GM06990 (cell line): ENCODE measurements around the gene TNFRSF1B.

Experiments used
- DNase-seq: peaks from one replicate; pipeline ENCODE4 v3.0.0-alpha.2; 2011; ENCODE audit not compliant: insufficient read length; ENCODE audit errors: extremely low read depth
- H3K27me3 ChIP-seq: replicated peaks from 2 replicates; pipeline ENCODE4 v1.6.0; 2011; ENCODE audit warnings: low read length; ENCODE audit not compliant: control insufficient read depth, insufficient read depth
- H3K36me3 ChIP-seq: 2 replicates; pipeline ENCODE4 v1.5.1; 2011; ENCODE audit warnings: low read length; ENCODE audit not compliant: control insufficient read depth, insufficient read depth
- H3K4me3 ChIP-seq: replicated peaks from 2 replicates; pipeline ENCODE4 v1.5.1; 2011; ENCODE audit warnings: low read depth, mild to moderate bottlenecking, control low read depth, low read length
- CTCF ChIP-seq: IDR thresholded peaks from 2 replicates; pipeline ENCODE4 v1.5.1; 2011; ENCODE audit warnings: low read length, control low read depth, mild to moderate bottlenecking, inconsistent platforms; ENCODE audit not compliant: insufficient read depth, poor library complexity, severe bottlenecking

Gene TNFRSF1B

GRCh38 chr1:12178511-12178910 is 11.7 kb downstream of the TNFRSF1B start:
- H3K36me3 ChIP-seq, result peaks cover 4% of the 10 kb centered on the region
- TF ChIP-seq CTCF, result no peak
- H3K4me3 ChIP-seq, result no peak overlapping the region
- no peaks in the 10 kb centered on the region for H3K27me3 ChIP-seq
- DNase-seq, result no peak

GRCh38 chr1:12179111-12179519 is 12.3 kb downstream of the TNFRSF1B start:
- peak; percentile 52 for DNase-seq
- TF ChIP-seq CTCF, result no peak
- H3K4me3 ChIP-seq, result no peak overlapping the region
- peaks cover 4% of the 10 kb centered on the region for H3K36me3 ChIP-seq
- no peaks in the 10 kb centered on the region for H3K27me3 ChIP-seq

GRCh38 chr1:12179676-12180075 is 12.9 kb downstream of the TNFRSF1B start:
- no peak for TF ChIP-seq CTCF
- H3K27me3 ChIP-seq, result no peaks in the 10 kb centered on the region
- no peak overlapping the region for H3K4me3 ChIP-seq
- peaks cover 4% of the 10 kb centered on the region for H3K36me3 ChIP-seq
- DNase-seq, result no peak

- H3K27me3 ChIP-seq, result no peaks in the 10 kb centered on the region
- no peak for TF ChIP-seq CTCF
- no peak for DNase-seq
Measured at GRCh38 chr1:12180315-12180714, 13.5 kb downstream of the TNFRSF1B start.

GRCh38 chr1:12180903-12181302 is 14.1 kb downstream of the TNFRSF1B start:
- no peak overlapping the region for H3K4me3 ChIP-seq
- TF ChIP-seq CTCF, result no peak
- no peaks in the 10 kb centered on the region for H3K27me3 ChIP-seq
- DNase-seq, result no peak
- H3K36me3 ChIP-seq, result peaks cover 4% of the 10 kb centered on the region

More at GRCh38 chr1:12180315-12180714, 13.5 kb downstream of the TNFRSF1B start:
- H3K4me3 ChIP-seq, result no peak overlapping the region
- H3K36me3 ChIP-seq, result peaks cover 4% of the 10 kb centered on the region

GRCh38 chr1:12181568-12181967 is 14.8 kb downstream of the TNFRSF1B start:
- no peak for DNase-seq
- Histone ChIP-seq H3K27me3 (no peaks in the 10 kb centered on the region), H3K36me3 (peaks cover 7% of the 10 kb centered on the region), H3K4me3 (no peak overlapping the region)
- TF ChIP-seq CTCF, result no peak
